ENCODE data around the gene TBC1D8.

DNA sequence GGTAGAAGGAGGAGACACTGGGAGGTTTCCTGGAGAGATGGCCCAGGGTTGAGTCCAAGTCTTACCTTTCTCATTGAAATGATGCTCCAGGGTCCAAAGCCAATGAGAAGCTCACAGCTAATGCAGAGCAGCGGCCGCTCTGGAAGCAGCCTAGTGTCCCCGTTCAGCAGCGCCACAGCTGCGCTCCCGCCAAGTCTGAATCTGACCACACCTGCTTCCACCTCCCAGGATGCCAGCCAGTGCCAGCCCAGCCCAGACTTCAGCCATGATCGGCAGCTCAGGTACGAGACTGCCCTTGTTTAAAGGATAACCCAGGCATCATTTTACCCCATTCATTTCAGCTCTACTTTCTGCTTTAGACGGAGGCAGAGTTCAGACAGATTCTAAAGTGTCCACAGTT lies 161.0 kb downstream of the TBC1D8 start:
- TF ChIP-seq GLI4 (CRISPR knock-in tag; IDR thresholded peaks at IDR 0.05; ENCODE audit: borderline replicate concordance) (no peak), ZSCAN12 (CRISPR knock-in tag; IDR thresholded peaks at IDR 0.05) (no peak), SUZ12 (IDR thresholded peaks at IDR 0.05; ENCODE audit: low read depth, low read length) (no peak), PRDM10 (CRISPR knock-in tag; IDR thresholded peaks at IDR 0.05; ENCODE audit: low read depth) (no peak), ZNF335 (CRISPR knock-in tag; IDR thresholded peaks at IDR 0.05) (no peak)
- TF ChIP-seq, protein P1, sequence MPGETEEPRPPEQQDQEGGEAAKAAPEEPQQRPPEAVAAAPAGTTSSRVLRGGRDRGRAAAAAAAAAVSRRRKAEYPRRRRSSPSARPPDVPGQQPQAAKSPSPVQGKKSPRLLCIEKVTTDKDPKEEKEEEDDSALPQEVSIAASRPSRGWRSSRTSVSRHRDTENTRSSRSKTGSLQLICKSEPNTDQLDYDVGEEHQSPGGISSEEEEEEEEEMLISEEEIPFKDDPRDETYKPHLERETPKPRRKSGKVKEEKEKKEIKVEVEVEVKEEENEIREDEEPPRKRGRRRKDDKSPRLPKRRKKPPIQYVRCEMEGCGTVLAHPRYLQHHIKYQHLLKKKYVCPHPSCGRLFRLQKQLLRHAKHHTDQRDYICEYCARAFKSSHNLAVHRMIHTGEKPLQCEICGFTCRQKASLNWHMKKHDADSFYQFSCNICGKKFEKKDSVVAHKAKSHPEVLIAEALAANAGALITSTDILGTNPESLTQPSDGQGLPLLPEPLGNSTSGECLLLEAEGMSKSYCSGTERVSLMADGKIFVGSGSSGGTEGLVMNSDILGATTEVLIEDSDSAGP (CRISPR knock-in tag; IDR thresholded peaks at IDR 0.05; ENCODE audit: borderline replicate concordance): no peak
- TF ChIP-seq, protein P2, sequence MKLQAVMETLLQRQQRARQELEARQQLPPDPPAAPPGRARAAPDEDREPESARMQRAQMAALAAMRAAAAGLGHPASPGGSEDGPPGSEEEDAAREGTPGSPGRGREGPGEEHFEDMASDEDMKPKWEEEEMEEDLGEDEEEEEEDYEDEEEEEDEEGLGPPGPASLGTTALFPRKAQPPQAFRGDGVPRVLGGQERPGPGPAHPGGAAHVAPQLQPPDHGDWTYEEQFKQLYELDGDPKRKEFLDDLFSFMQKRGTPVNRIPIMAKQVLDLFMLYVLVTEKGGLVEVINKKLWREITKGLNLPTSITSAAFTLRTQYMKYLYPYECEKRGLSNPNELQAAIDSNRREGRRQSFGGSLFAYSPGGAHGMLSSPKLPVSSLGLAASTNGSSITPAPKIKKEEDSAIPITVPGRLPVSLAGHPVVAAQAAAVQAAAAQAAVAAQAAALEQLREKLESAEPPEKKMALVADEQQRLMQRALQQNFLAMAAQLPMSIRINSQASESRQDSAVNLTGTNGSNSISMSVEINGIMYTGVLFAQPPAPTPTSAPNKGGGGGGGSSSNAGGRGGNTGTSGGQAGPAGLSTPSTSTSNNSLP (IDR thresholded peaks at IDR 0.05; ENCODE audit: low read depth, low read length): no peak

Measured in HepG2 (cell line).